HepG2 (cell line): ENCODE measurements around the gene CREBRF. TPM values are rescaled to one million over a fixed set of nuclear protein-coding genes. Genes with fewer than 3 reads are reported as not detected.

Experiments used
- AHDC1 ChIP-seq: sonication (generic); formaldehyde crosslinking; IDR thresholded peaks from 2 replicates; pipeline ENCODE4 v1.5.1; 2020; ENCODE audit warnings: mild to moderate bottlenecking, missing genetic modification reagents, borderline replicate concordance
- CBX1 ChIP-seq: IDR thresholded peaks from one replicate; pipeline ENCODE4 v1.6.1; 2016; ENCODE audit warnings: antibody characterized with exemption, low read depth
- DRAP1 ChIP-seq: IDR thresholded peaks from 2 replicates; pipeline ENCODE4 v1.6.1; 2016; ENCODE audit warnings: missing genetic modification reagents, missing compliant biosample characterization
- HNF1B ChIP-seq: sonication (generic); formaldehyde crosslinking; IDR thresholded peaks from 2 replicates; pipeline ENCODE4 v1.5.1; 2020; ENCODE audit warnings: mild to moderate bottlenecking, moderate library complexity, missing genetic modification reagents
- IRF1 ChIP-seq: sonication (generic); formaldehyde crosslinking; IDR thresholded peaks from 2 replicates; pipeline ENCODE4 v1.4.0; 2020; ENCODE audit warnings: low read depth, mild to moderate bottlenecking, missing genetic modification reagents
- KDM6A ChIP-seq: IDR thresholded peaks from 2 replicates; pipeline ENCODE4 v1.6.1; 2016; ENCODE audit warnings: low read depth
- MED13 ChIP-seq: sonication (generic); formaldehyde crosslinking; IDR thresholded peaks from 2 replicates; pipeline ENCODE4 v1.5.0; 2020; ENCODE audit warnings: missing genetic modification reagents
- SMARCE1 ChIP-seq: fragments of 450-650 bp; IDR thresholded peaks from 2 replicates; pipeline ENCODE4 v1.6.1; 2017; ENCODE audit warnings: borderline replicate concordance
- ZBTB33 ChIP-seq: sonication (generic); formaldehyde crosslinking; IDR thresholded peaks from 2 replicates; pipeline ENCODE4 v1.4.0; 2020; ENCODE audit warnings: missing genetic modification reagents
- ZNF407 ChIP-seq: sonication (generic); formaldehyde crosslinking; IDR thresholded peaks from one replicate; pipeline ENCODE4 v1.5.1; 2020; ENCODE audit warnings: mild to moderate bottlenecking, missing genetic modification reagents; ENCODE audit errors: not compliant biosample characterization
- polyA plus RNA-seq, 8 experiments: library from polyadenylated mRNA; depleted of rRNA in 3 of 8; stranded (reverse) in 7 of 8; unstranded in 1 of 8; fragments of >200 nt; fragmentation: Illumina TruSeq in 4 of 8; extraction: Trizol in 4 of 8; gene quantifications; 2 replicates each; pipeline versions ENCODE4 v1.2.1 to v1.2.3, GENCODE V29; 2011 to 2016; ENCODE audit warnings: low read depth in 4 of 8, missing spikeins in 1 of 8, mixed read lengths in 1 of 8; ENCODE audit not compliant: insufficient read depth in 1 of 8
- total RNA-seq, 5 experiments: library from RNA; depleted of rRNA; stranded (reverse); fragments of >200 nt; fragmentation: Illumina TruSeq; extraction: Trizol; gene quantifications; 2 replicates each; pipeline ENCODE4 v1.2.3, GENCODE V29; 2016; ENCODE audit warnings: low read depth in 1 of 5

CREBRF gene
- total and polyA plus RNA-seq, 2 of the 13 experiments (the other 11 are each of a cell fraction or from before 2014, with no cell fraction given) = 4.5 to 10.2 TPM

- TF ChIP-seq ZNF407 (CRISPR knock-in tag) (no peak), CBX1 (no peak), AHDC1 (peak; percentile 56; the same call in 1 of the 2 replicates), MED13 (no peak), KDM6A (CRISPR knock-in tag) (no peak), SMARCE1 (no peak), ZBTB33 (CRISPR knock-in tag) (no peak), HNF1B (CRISPR knock-in tag) (no peak), DRAP1 (CRISPR knock-in tag) (0 out of 2 replicates have a peak, but pooled peaks have one; percentile 35), IRF1 (CRISPR knock-in tag) (no peak)
Measured at GRCh38 chr5:173016598-173017046, 39.5 kb upstream of the CREBRF start (continued).
